ENCODE measurements around the gene LGALS9C.
"Not testable (repeated sequence)": the region's sequence is repeated elsewhere in the genome, so short reads cannot be mapped to it uniquely, and the experiment has no call there.

LGALS9C gene

GRCh38 chr17:18542234-18542633 lies 65.6 kb downstream of the LGALS9C start:
- not testable (repeated sequence) for ATAC-seq

DNA sequence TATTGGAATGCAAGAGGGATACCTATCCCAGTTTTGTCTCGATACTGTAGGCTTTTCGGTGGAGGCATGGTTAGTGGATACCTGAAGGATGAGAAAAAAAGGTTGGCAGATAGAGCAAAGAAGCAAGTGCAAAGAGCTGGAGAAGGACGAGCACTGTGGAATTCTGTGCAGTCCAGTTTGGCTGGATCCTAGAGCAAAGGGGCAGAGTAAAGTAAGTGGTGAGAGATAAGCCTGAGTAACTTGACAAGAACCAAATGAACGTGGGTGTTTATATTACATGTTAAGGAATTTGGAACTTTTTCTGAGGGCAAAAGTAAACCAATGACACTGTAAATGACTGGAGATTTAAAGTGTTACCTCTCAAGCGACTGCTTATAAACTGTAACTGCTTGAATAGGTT lies 66.3 kb downstream of the LGALS9C start:
- ATAC-seq = not testable (repeated sequence)
